HG03039 (cell line): ENCODE results near the gene C22orf39.

ENCODE experiments used
- ATAC-seq: cut with Tn5 transposase; IDR thresholded peaks from one replicate; pipeline ENCODE4 v1.9.1; 2021; ENCODE audit warnings: mild to moderate bottlenecking, moderate library complexity; ENCODE audit not compliant: unreplicated experiment

Gene C22orf39

GRCh38 chr22:19477321-19478044 lies 30.0 kb upstream of the C22orf39 start:
- no peak for ATAC-seq

- no peak for ATAC-seq
Measured at GRCh38 chr22:19476023-19476422, 28.5 kb upstream of the C22orf39 start.

DNA sequence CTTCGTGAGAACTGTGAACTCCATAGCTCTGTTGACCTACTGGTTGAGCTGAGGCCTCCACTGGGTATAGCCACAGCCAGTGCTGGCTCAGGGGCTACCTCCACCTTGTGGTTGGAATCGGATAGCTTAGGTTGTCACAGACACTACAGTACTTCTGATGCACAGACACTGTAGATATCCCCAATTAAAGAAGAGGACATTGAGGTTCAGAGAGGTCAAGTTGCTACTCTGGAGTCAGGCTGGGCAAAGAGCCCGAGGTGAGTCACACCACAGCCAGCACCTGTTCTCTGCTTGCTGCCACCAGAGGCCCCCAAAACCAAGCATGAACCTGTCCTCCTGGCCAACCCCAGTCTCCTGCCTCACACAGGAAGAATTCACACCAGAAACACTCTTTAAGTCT lies 26.1 kb upstream of the C22orf39 start:
- ATAC-seq, result no peak

DNA sequence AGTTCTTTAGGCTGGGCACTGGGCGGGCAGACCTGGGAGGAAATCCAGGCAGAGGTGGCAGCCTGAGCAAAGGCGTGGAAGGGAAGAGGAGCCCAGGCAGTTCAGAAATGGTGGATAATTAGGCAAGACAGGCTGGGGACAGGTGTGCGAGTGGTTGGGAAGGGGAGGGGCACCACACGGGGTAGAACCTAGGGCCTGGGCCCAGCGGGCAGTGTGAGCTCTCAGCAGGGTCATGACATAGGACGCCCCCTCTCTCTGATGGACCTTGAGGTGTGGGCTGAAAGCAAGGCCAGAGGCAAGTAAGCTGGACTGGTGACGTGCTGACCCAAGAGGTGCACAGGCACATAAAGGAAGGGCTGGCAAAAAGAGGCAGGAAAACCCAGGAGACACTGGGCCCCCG lies 24.7 kb upstream of the C22orf39 start:
- no peak for ATAC-seq

DNA sequence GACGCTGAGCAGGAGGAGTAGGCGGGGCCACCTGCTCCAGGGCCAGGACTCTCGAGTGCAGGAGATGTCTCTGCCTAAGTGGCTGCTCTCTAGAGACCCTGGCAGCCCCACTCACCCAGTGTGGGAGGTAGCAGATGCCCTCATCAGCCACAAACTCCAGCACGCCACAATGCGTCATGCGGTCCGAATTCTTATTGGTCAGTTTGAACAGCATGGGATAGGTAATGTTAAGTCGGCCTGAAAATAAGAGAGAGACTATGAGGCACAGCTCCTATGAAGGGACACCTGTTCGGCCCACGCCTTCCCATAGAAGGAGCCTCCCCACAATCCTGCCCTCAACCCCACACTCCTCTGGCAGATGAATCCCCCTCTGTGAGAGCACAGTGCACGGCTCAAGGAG lies 24.1 kb upstream of the C22orf39 start:
- no peak for ATAC-seq

- no peak for ATAC-seq
Measured at GRCh38 chr22:19470010-19470409, 22.5 kb upstream of the C22orf39 start.

GRCh38 chr22:19469421-19469820 lies 21.9 kb upstream of the C22orf39 start:
- ATAC-seq, result no peak

- no peak for ATAC-seq
Measured at GRCh38 chr22:19467912-19468311, 20.4 kb upstream of the C22orf39 start.

- ATAC-seq, result no peak
Measured at GRCh38 chr22:19466848-19467752, 19.6 kb upstream of the C22orf39 start.

GRCh38 chr22:19466126-19466716 lies 18.7 kb upstream of the C22orf39 start:
- ATAC-seq, result no peak

- no peak for ATAC-seq
Measured at GRCh38 chr22:19464975-19465374, 17.5 kb upstream of the C22orf39 start.

DNA sequence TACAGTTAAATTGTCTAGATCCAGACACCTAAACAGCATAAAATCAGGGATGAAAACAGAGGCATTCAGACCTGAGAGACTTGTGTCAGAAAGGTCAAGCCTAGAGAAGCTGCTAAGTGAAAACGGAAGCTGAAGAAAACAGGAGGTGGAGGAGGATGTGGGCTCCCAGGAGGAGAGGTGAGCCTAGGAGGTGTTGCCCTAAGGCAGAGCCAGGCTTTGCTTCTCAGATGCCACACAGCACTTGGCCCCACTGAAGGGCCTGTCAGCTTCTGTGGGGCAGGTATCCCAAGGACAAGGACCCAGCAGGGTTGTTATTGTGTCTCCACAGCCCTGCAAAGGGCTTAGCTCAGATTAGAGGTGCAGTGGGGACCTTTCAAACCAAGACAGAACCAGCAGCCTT lies 17.0 kb upstream of the C22orf39 start:
- ATAC-seq, result no peak

GRCh38 chr22:19463491-19464469 lies 16.3 kb upstream of the C22orf39 start:
- ATAC-seq, result no peak

- ATAC-seq, result no peak
Measured at GRCh38 chr22:19463008-19463407, 15.5 kb upstream of the C22orf39 start.

DNA sequence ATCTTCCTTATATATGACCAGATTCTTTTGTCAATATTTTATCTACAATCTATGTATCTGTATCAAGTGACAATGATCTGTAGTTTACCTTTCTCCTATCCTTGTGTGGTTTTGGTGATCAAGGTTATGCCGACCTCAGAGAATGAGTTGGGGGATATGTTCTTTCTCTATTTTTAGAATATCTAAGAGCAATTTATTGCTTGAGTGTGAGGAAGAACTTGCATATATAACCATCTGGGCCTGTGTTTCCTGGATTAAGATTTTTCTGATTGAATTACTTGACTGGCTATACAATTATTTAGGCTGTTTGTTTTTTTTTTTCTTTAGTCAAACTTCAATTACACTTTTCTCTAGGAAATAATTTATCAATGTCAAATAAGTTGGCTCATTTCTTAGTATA lies 14.0 kb upstream of the C22orf39 start:
- no peak for ATAC-seq

- ATAC-seq, result no peak
Measured at GRCh38 chr22:19460036-19460435, 12.5 kb upstream of the C22orf39 start.

- ATAC-seq, result no peak
Measured at GRCh38 chr22:19457828-19458428, 10.4 kb upstream of the C22orf39 start.

GRCh38 chr22:19456541-19456940 lies 9.0 kb upstream of the C22orf39 start:
- no peak for ATAC-seq

GRCh38 chr22:19455585-19456370 lies 8.3 kb upstream of the C22orf39 start:
- ATAC-seq, result no peak
